Endothelial cell (in vitro differentiated cells): ENCODE measurements around the gene SFR1. TPM values are rescaled to one million over a fixed set of nuclear protein-coding genes. Genes with fewer than 3 reads are reported as not detected.

ENCODE experiments used
- DNase-seq: peaks from one replicate; pipeline ENCODE4 v3.0.0; 2021; ENCODE audit warnings: low spot score
- H3K27ac Mint-ChIP-seq: one replicate; pipeline ENCODE4 v1.8.0; 2021; ENCODE audit warnings: mixed read lengths, inconsistent platforms; ENCODE audit not compliant: unreplicated experiment
- H3K27me3 Mint-ChIP-seq: one replicate; pipeline ENCODE4 v1.8.0; 2021; ENCODE audit warnings: mild to moderate bottlenecking, moderate library complexity, mixed read lengths, inconsistent platforms; ENCODE audit not compliant: unreplicated experiment
- H3K36me3 Mint-ChIP-seq: one replicate; pipeline ENCODE4 v1.8.0; 2021; ENCODE audit warnings: mild to moderate bottlenecking, low read depth, mixed read lengths, inconsistent platforms; ENCODE audit not compliant: unreplicated experiment
- H3K4me1 Mint-ChIP-seq: one replicate; pipeline ENCODE4 v1.8.0; 2021; ENCODE audit warnings: mild to moderate bottlenecking, mixed read lengths, inconsistent platforms; ENCODE audit not compliant: unreplicated experiment
- H3K4me3 Mint-ChIP-seq: one replicate; pipeline ENCODE4 v1.8.0; 2021; ENCODE audit warnings: mild to moderate bottlenecking, mixed read lengths, inconsistent platforms; ENCODE audit not compliant: unreplicated experiment
- H3K9me3 Mint-ChIP-seq: one replicate; pipeline ENCODE4 v1.8.0; 2021; ENCODE audit warnings: mixed read lengths, inconsistent platforms; ENCODE audit not compliant: unreplicated experiment
- total RNA-seq: library from RNA; stranded (reverse); fragmentation: NEBNext Ultra II Directional; extraction: Animal tissue kit (Norgen Biotek cat#: 25700); gene quantifications from one replicate; pipeline ENCODE4 v1.2.1, GENCODE V29; 2021; ENCODE audit not compliant: unreplicated experiment
- TF ChIP-seq, protein P1 (sequence below): fragments of 200-600 bp; sonication (generic); IDR thresholded peaks from one replicate; pipeline ENCODE4 v1.5.0; 2021; ENCODE audit warnings: antibody characterized with exemption; ENCODE audit not compliant: unreplicated experiment

SFR1 gene
- total RNA-seq, 1 donor from 2014 or later = 8.8 TPM

DNA sequence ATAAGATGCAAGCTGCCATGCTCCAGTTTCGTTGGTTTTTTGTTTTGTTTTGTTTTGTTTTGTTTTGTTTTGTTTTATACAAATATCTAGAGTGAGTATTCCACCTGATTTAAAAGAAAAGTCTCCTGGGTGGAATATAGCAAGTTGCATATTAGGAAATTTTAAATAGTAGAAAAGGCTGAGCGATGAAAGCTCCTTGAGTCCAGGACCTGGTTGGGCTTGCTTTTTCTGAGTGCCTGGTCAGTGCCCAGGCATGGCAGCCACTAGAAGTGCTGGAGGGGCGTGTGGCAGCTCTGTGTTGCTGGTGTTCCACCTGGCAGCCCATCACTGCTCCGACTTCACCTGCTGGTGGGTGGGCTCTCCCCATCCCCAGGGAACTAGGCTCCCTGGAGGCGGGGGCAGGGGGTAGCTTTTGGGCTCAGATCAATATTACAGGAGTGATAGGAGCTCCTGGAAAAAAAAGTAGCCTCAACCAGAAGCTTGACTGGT lies 44.3 kb upstream of the SFR1 start:
- Mint-ChIP-seq H3K27me3 (no peaks in the 10 kb centered on the region), H3K4me1 (no peaks in the 10 kb centered on the region), H3K36me3 (no peaks in the 10 kb centered on the region), H3K4me3 (no peak overlapping the region), H3K27ac (no peak overlapping the region), H3K9me3 (no peaks in the 10 kb centered on the region)
- TF ChIP-seq, protein P1, sequence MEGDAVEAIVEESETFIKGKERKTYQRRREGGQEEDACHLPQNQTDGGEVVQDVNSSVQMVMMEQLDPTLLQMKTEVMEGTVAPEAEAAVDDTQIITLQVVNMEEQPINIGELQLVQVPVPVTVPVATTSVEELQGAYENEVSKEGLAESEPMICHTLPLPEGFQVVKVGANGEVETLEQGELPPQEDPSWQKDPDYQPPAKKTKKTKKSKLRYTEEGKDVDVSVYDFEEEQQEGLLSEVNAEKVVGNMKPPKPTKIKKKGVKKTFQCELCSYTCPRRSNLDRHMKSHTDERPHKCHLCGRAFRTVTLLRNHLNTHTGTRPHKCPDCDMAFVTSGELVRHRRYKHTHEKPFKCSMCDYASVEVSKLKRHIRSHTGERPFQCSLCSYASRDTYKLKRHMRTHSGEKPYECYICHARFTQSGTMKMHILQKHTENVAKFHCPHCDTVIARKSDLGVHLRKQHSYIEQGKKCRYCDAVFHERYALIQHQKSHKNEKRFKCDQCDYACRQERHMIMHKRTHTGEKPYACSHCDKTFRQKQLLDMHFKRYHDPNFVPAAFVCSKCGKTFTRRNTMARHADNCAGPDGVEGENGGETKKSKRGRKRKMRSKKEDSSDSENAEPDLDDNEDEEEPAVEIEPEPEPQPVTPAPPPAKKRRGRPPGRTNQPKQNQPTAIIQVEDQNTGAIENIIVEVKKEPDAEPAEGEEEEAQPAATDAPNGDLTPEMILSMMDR = no peak
- no peak for DNase-seq

DNA sequence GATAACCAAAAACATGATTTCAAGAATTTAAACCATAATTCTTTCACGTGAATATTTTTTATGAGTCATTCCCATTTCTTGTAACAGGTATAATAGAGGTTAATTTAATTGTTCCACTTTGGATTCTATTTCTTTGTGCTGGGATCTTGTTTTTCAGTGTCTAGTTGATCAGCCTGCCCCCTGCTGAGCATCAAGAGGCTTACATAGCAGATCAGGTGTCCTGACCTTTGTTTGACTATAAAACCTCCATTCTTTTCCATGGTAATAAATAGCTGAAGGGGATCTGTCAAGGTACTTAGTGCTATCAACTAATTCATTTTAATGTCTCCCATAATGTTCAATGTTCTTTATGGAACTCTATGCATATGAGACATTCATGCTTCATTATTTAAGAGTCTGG lies 41.2 kb upstream of the SFR1 start:
- TF ChIP-seq, protein P1 = peak; percentile 32
- H3K36me3 Mint-ChIP-seq = no peaks in the 10 kb centered on the region
- no peak for DNase-seq
- no peaks in the 10 kb centered on the region for H3K27me3 Mint-ChIP-seq
- no peak overlapping the region for H3K27ac Mint-ChIP-seq
- no peaks in the 10 kb centered on the region for H3K9me3 Mint-ChIP-seq
- H3K4me3 Mint-ChIP-seq = no peak overlapping the region
- H3K4me1 Mint-ChIP-seq = peaks cover 8% of the 10 kb centered on the region

DNA sequence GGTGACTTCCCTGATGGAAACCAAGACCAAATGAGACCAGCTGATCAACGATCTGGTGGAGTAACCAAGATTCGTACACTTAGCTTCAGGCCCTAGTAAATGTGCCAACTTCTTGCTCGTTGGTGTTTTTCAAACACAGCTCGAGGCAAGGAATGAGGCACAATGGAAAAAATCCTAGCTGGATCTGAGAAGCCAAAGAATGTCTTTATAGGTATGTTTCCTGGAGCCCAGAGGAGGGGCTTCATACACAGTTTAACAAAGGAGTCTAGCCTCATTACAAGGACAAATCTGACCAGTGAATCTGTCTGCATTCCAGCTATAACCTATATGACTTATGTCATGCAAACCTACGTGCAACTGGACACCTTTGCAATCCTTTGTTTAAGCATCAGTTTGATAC lies 40.0 kb upstream of the SFR1 start:
- Mint-ChIP-seq H3K9me3 (no peaks in the 10 kb centered on the region), H3K36me3 (no peaks in the 10 kb centered on the region), H3K4me1 (peaks cover 16% of the 10 kb centered on the region), H3K27ac (no peak overlapping the region), H3K4me3 (no peak overlapping the region), H3K27me3 (no peaks in the 10 kb centered on the region)
- TF ChIP-seq, protein P1 = no peak
- no peak for DNase-seq

DNA sequence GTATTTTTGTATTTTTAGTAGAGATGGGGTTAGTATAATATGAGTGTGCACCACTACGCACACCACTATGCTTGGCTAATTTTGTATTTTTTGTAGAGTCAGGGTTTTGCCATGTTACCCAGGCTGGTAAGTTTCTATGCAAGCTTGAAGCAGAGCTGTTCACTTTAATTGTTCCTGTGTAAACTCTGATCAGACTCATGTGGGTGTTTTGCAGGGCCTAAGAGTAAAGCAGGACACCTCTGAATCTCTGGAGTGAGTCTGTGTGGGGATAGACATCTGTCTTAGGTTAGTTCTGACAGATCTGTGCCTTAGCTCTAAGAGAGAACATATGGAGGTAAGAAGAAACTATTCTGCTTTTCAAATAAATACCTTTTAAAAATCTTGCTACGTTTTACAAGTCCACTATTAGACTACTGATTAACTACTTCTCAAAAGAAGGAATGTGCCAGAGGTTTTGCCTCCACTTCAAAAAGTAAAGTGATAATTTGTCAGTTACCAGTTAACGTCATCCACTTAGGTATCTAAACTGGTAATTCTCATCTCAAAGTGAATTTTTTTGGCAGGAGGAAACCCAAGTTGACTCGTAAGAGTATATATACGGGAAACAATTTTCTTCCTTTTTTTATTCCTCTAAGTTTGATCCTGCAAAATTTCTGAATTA lies 37.4 kb upstream of the SFR1 start:
- Mint-ChIP-seq H3K27ac (no peak overlapping the region), H3K27me3 (peaks cover 4% of the 10 kb centered on the region), H3K4me1 (peaks cover 16% of the 10 kb centered on the region), H3K4me3 (no peak overlapping the region), H3K9me3 (no peaks in the 10 kb centered on the region), H3K36me3 (no peaks in the 10 kb centered on the region)
- TF ChIP-seq, protein P1 = no peak
- no peak for DNase-seq

DNA sequence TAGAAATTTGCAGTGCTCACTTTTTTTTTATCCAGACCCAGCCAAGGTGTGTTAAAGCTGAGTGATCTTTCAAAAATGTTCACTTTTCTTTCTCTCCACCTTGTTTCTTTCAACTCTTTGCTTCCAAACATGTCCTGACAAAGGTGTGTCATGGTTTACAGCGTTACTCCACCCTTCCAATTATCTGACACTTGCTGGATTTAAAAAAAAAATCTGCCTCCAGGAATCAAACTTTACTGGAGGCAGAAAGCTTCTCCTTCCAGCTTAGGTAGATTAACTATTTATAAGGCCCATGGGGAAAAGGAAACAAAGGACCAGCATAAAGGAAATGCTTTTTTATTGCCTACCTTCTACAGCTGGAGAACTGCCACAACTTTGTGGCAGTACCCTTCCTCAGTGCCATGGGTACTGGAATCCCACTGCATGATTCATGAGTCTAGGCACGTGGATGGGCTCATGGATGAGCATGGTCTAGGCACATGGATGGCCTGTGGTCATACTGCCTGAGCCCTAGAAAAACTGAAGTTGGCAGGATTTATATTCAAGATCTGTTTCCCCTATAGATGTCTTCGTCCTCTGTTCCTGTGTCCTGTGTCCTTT lies 36.1 kb upstream of the SFR1 start, which contains the start of gene COL17A1:
Gene COL17A1 (minus strand): TSS at position 80 of the 600 bp plus-strand sequence. CDS start 5,207 bp downstream, outside the sequence.
- Mint-ChIP-seq H3K27me3 (peaks cover 4% of the 10 kb centered on the region), H3K36me3 (no peaks in the 10 kb centered on the region), H3K27ac (peak within 1 kb of the TSS; percentile 33), H3K4me1 (peaks cover 16% of the 10 kb centered on the region), H3K9me3 (no peaks in the 10 kb centered on the region), H3K4me3 (no peak within 1 kb of the TSS)
- TF ChIP-seq, protein P1 = no peak
- DNase-seq = no peak
